PC-9 (cell line): ENCODE data around the gene CDT1. TPM values are rescaled to one million over a fixed set of nuclear protein-coding genes. Genes with fewer than 3 reads are reported as not detected.

Source experiments
- BruUV-seq: library from RNA; stranded (reverse); fragments of 400-500 nt; replicated peaks from 2 replicates; lab custom pipeline; 2021; lab: Mats Ljungman, UMichigan
- CTCF ChIA-PET: fragments of 300-600 bp; sonication (Branson Sonifier 250); formaldehyde crosslinking; loops from one replicate; lab custom pipeline; 2022; ENCODE audit warnings: antibody characterized with exemption; lab: Charles Lee
- POLR2A ChIA-PET: fragments of 300-600 bp; sonication (Branson Sonifier 250); formaldehyde crosslinking; loops from one replicate; lab custom pipeline; 2022; ENCODE audit warnings: antibody characterized with exemption; ENCODE audit not compliant: unreplicated experiment; lab: Charles Lee
- DNase-seq, 2 experiments: peaks; one replicate each; pipeline versions ENCODE4 v3.0.0 to v3.0.0-alpha.2; 2015 to 2022; ENCODE audit warnings: mixed read lengths in 1 of 2
- H2AFZ ChIP-seq: fragments of 200-600 bp; sonication (generic); 2 replicates; pipeline ENCODE4 v1.8.1; 2017; ENCODE audit warnings: antibody characterized with exemption
- H3F3A ChIP-seq: fragments of 200-600 bp; sonication (generic); 2 replicates; pipeline ENCODE4 v1.8.1; 2017; ENCODE audit warnings: antibody characterized with exemption, mild to moderate bottlenecking, low read depth; ENCODE audit not compliant: insufficient read depth
- H3K27ac ChIP-seq: fragments of 200-600 bp; sonication (generic); 2 replicates; pipeline ENCODE4 v1.6.1; 2016; ENCODE audit warnings: mixed run types
- H3K27me3 ChIP-seq: fragments of 200-600 bp; sonication (generic); 2 replicates; pipeline ENCODE4 v1.6.1; 2016; ENCODE audit warnings: low read depth, mixed run types; ENCODE audit not compliant: insufficient read depth
- H3K36me3 ChIP-seq: fragments of 200-600 bp; sonication (generic); 2 replicates; pipeline ENCODE4 v1.6.1; 2016; ENCODE audit warnings: low read depth, mixed run types
- H3K4me1 ChIP-seq: fragments of 200-600 bp; sonication (generic); replicated peaks from 2 replicates; pipeline ENCODE4 v1.6.1; 2016; ENCODE audit warnings: mixed run types; ENCODE audit not compliant: insufficient read depth
- H3K4me2 ChIP-seq: fragments of 200-600 bp; sonication (generic); 2 replicates; pipeline ENCODE4 v1.6.1; 2017; ENCODE audit warnings: mixed run types
- H3K4me3 ChIP-seq: fragments of 200-600 bp; sonication (generic); 2 replicates; pipeline ENCODE4 v1.6.1; 2016; ENCODE audit warnings: mixed run types
- H3K79me2 ChIP-seq: fragments of 200-600 bp; sonication (generic); 2 replicates; pipeline ENCODE4 v1.6.1; 2017; ENCODE audit warnings: low read depth, mixed run types
- H3K9me2 ChIP-seq: fragments of 200-600 bp; sonication (generic); 2 replicates; pipeline ENCODE4 v1.8.1; 2017; ENCODE audit warnings: mild to moderate bottlenecking; ENCODE audit not compliant: insufficient read depth
- H3K9me3 ChIP-seq: fragments of 200-600 bp; sonication (generic); 2 replicates; pipeline ENCODE4 v1.8.1; 2016; ENCODE audit warnings: low read depth; ENCODE audit not compliant: insufficient read depth
- H4K20me1 ChIP-seq: fragments of 200-600 bp; sonication (generic); 2 replicates; pipeline ENCODE4 v1.8.1; 2017; ENCODE audit not compliant: insufficient read depth
- EZH2 ChIP-seq: fragments of 200-600 bp; sonication (generic); IDR thresholded peaks from 2 replicates; pipeline ENCODE4 v1.8.0; 2017; ENCODE audit warnings: antibody characterized with exemption, low read depth
- intact Hi-C: fragments of 100-400 bp; cut with micrococcal nuclease; formaldehyde crosslinking; loops from one replicate; pipeline ENCODE4 v1.10.0; 2022; ENCODE audit not compliant: unreplicated experiment
- total RNA-seq: library from RNA; stranded (reverse); gene quantifications from 2 replicates; pipeline ENCODE4 v1.2.3, GENCODE V29; 2021
- TF ChIP-seq, protein P1 (sequence below): fragments of 200-600 bp; sonication (generic); conservative IDR thresholded peaks from 2 replicates; pipeline ENCODE4 v1.6.1; 2017; ENCODE audit warnings: mixed run types, antibody characterized with exemption, mild to moderate bottlenecking, moderate library complexity

The CDT1 gene
- total RNA-seq, 1 experiment from 2014 or later, result 73.2 TPM

GRCh38 chr16:88777471-88778270 lies 25.9 kb upstream of the CDT1 start:
- ChIA-PET CTCF (no interaction called here), POLR2A (no interaction called here)
- Histone ChIP-seq H3K4me1 (peaks cover 53% of the 10 kb centered on the region), H3K4me2 (no peak overlapping the region), H3K79me2 (peaks cover 95% of the 10 kb centered on the region), H3K27ac (no peak overlapping the region), H3F3A (peaks cover 31% of the 10 kb centered on the region; the same call in 1 of the 2 replicates), H3K27me3 (no peaks in the 10 kb centered on the region), H4K20me1 (peaks cover 80% of the 10 kb centered on the region), H3K36me3 (no peaks in the 10 kb centered on the region), H3K9me3 (no peaks in the 10 kb centered on the region), H3K9me2 (no peaks in the 10 kb centered on the region), H2AFZ (no peak overlapping the region), H3K4me3 (no peak overlapping the region)
- no peak for DNase-seq
- intact Hi-C loops, result no loop called here
- TF ChIP-seq EZH2, result no peak
- TF ChIP-seq, protein P1, sequence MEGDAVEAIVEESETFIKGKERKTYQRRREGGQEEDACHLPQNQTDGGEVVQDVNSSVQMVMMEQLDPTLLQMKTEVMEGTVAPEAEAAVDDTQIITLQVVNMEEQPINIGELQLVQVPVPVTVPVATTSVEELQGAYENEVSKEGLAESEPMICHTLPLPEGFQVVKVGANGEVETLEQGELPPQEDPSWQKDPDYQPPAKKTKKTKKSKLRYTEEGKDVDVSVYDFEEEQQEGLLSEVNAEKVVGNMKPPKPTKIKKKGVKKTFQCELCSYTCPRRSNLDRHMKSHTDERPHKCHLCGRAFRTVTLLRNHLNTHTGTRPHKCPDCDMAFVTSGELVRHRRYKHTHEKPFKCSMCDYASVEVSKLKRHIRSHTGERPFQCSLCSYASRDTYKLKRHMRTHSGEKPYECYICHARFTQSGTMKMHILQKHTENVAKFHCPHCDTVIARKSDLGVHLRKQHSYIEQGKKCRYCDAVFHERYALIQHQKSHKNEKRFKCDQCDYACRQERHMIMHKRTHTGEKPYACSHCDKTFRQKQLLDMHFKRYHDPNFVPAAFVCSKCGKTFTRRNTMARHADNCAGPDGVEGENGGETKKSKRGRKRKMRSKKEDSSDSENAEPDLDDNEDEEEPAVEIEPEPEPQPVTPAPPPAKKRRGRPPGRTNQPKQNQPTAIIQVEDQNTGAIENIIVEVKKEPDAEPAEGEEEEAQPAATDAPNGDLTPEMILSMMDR, result no peak
- BruUV-seq, result no TSS peak

GRCh38 chr16:88778271-88778525 lies 25.4 kb upstream of the CDT1 start:
- CTCF ChIA-PET, result no interaction called here
- Histone ChIP-seq H3K9me2 (no peaks in the 10 kb centered on the region), H3K27ac (no peak overlapping the region), H3K79me2 (peaks cover 97% of the 10 kb centered on the region), H4K20me1 (peaks cover 82% of the 10 kb centered on the region), H3K4me1 (peaks cover 53% of the 10 kb centered on the region), H3K4me2 (no peak overlapping the region), H2AFZ (no peak overlapping the region), H3K27me3 (no peaks in the 10 kb centered on the region), H3K36me3 (no peaks in the 10 kb centered on the region), H3F3A (peaks cover 32% of the 10 kb centered on the region; the same call in 1 of the 2 replicates), H3K4me3 (no peak overlapping the region), H3K9me3 (no peaks in the 10 kb centered on the region)
- intact Hi-C loops, result no loop called here
- no TSS peak for BruUV-seq
- POLR2A ChIA-PET, result no interaction called here
- TF ChIP-seq EZH2, result no peak
- TF ChIP-seq, protein P1, result no peak
- no peak for DNase-seq

- intact Hi-C loops, result no loop called here
- Histone ChIP-seq H3K9me3 (no peaks in the 10 kb centered on the region), H3K4me1 (peaks cover 52% of the 10 kb centered on the region), H3K27me3 (no peaks in the 10 kb centered on the region), H2AFZ (no peak overlapping the region), H3F3A (peaks cover 33% of the 10 kb centered on the region), H4K20me1 (peaks cover 83% of the 10 kb centered on the region), H3K4me2 (no peak overlapping the region), H3K9me2 (no peaks in the 10 kb centered on the region), H3K36me3 (no peaks in the 10 kb centered on the region), H3K4me3 (no peak overlapping the region), H3K27ac (no peak overlapping the region), H3K79me2 (peaks cover 99% of the 10 kb centered on the region)
- ChIA-PET CTCF (no interaction called here), POLR2A (no interaction called here)
- BruUV-seq, result no TSS peak
- no peak for DNase-seq
- TF ChIP-seq, protein P1, result no peak
- no peak for TF ChIP-seq EZH2
Measured at GRCh38 chr16:88778541-88779065, 25.0 kb upstream of the CDT1 start.
